ENCODE measurements around the gene MBD5.

GRCh38 chr2:148534416-148535204, 513.7 kb downstream of the MBD5 start:
- TF ChIP-seq CTCF (IDR thresholded peaks at IDR 0.05): no peak
- TF ChIP-seq ZFX (IDR thresholded peaks at IDR 0.05; ENCODE audit: borderline replicate concordance): no peak
